DOHH2 (cell line): ENCODE measurements around the gene MALRD1.
"Not testable (repeated sequence)": the region's sequence is repeated elsewhere in the genome, so short reads cannot be mapped to it uniquely, and the experiment has no call there.

Experiments used
- H3F3A ChIP-seq: fragments of 200-600 bp; sonication (generic), shearing (Covaris generic); 2 replicates; pipeline ENCODE4 v1.6.0; 2016; ENCODE audit warnings: antibody characterized with exemption, mild to moderate bottlenecking; ENCODE audit not compliant: control insufficient read depth, insufficient read depth
- H3K27ac ChIP-seq: fragments of 200-600 bp; sonication (generic); 2 replicates; pipeline ENCODE4 v1.5.1; 2014; ENCODE audit warnings: low read depth, mild to moderate bottlenecking, low read length, moderate library complexity
- H3K27me3 ChIP-seq: fragments of 200-600 bp; sonication (generic); 2 replicates; pipeline ENCODE4 v1.6.1; 2014; ENCODE audit warnings: mild to moderate bottlenecking, low read length, mixed read lengths; ENCODE audit not compliant: control insufficient read depth
- H3K36me3 ChIP-seq: fragments of 200-600 bp; sonication (generic); 2 replicates; pipeline ENCODE4 v1.6.1; 2014; ENCODE audit warnings: mild to moderate bottlenecking, low read length, moderate library complexity, mixed read lengths; ENCODE audit not compliant: control insufficient read depth
- H3K4me1 ChIP-seq: fragments of 200-600 bp; sonication (generic); 2 replicates; pipeline ENCODE4 v1.6.1; 2014; ENCODE audit warnings: mild to moderate bottlenecking, low read length, mixed read lengths; ENCODE audit not compliant: control insufficient read depth
- H3K4me2 ChIP-seq: fragments of 200-600 bp; sonication (generic); 2 replicates; pipeline ENCODE4 v1.6.0; 2014; ENCODE audit warnings: mild to moderate bottlenecking, low read length, moderate library complexity
- H3K4me3 ChIP-seq: fragments of 200-600 bp; sonication (generic); 2 replicates; pipeline ENCODE4 v1.5.1; 2014; ENCODE audit warnings: mild to moderate bottlenecking, low read length, mixed read lengths
- H3K79me2 ChIP-seq: fragments of 200-600 bp; sonication (generic); 2 replicates; pipeline ENCODE4 v1.6.1; 2014; ENCODE audit warnings: mild to moderate bottlenecking, low read length, mixed read lengths; ENCODE audit not compliant: control insufficient read depth
- H3K9me2 ChIP-seq: fragments of 200-600 bp; sonication (generic); replicated peaks from 2 replicates; pipeline ENCODE4 v1.6.1; 2014; ENCODE audit warnings: mild to moderate bottlenecking, low read length, mixed read lengths; ENCODE audit not compliant: control insufficient read depth
- H3K9me3 ChIP-seq: fragments of 200-600 bp; sonication (generic); 2 replicates; pipeline ENCODE4 v1.6.1; 2014; ENCODE audit warnings: antibody characterized with exemption, low read length, mixed read lengths; ENCODE audit not compliant: control insufficient read depth, insufficient read depth
- H4K20me1 ChIP-seq: fragments of 200-600 bp; sonication (generic); 2 replicates; pipeline ENCODE4 v1.6.0; 2014; ENCODE audit warnings: low read depth, mild to moderate bottlenecking, antibody characterized with exemption, low read length, moderate library complexity; ENCODE audit not compliant: control insufficient read depth, insufficient read depth
- CTCF ChIP-seq: fragments of 200-600 bp; sonication (generic); IDR thresholded peaks from one replicate; pipeline ENCODE4 v1.5.1; 2014; ENCODE audit warnings: antibody characterized with exemption, mild to moderate bottlenecking, low read depth, low read length; ENCODE audit not compliant: poor library complexity, severe bottlenecking
- EZH2phosphoT487 ChIP-seq: fragments of 200-600 bp; sonication (generic); IDR thresholded peaks from 2 replicates; pipeline ENCODE4 v1.6.1; 2017; ENCODE audit warnings: borderline replicate concordance, mild to moderate bottlenecking, antibody characterized with exemption, low read length, moderate library complexity, mixed read lengths

Gene MALRD1

GRCh38 chr10:19767876-19768275 is 719.3 kb downstream of the MALRD1 start:
- Histone ChIP-seq H3K79me2 (no peaks in the 10 kb centered on the region), H3F3A (no peaks in the 10 kb centered on the region), H3K27me3 (no peaks in the 10 kb centered on the region), H3K4me1 (no peaks in the 10 kb centered on the region), H3K36me3 (no peaks in the 10 kb centered on the region), H3K27ac (no peak overlapping the region), H4K20me1 (no peaks in the 10 kb centered on the region), H3K4me2 (no peak overlapping the region), H3K9me3 (peaks cover 3% of the 10 kb centered on the region; the same call in 1 of the 2 replicates), H3K9me2 (no peaks in the 10 kb centered on the region), H3K4me3 (no peak overlapping the region)
- no peak for TF ChIP-seq CTCF
- no peak for TF ChIP-seq EZH2phosphoT487

GRCh38 chr10:19769826-19770225 is 721.2 kb downstream of the MALRD1 start:
- H4K20me1 ChIP-seq, H3K27ac ChIP-seq, H3K79me2 ChIP-seq, H3K9me3 ChIP-seq, H3K4me3 ChIP-seq, H3K27me3 ChIP-seq, H3K4me1 ChIP-seq, H3F3A ChIP-seq, H3K4me2 ChIP-seq, H3K36me3 ChIP-seq, H3K9me2 ChIP-seq: not testable (repeated sequence)

- no peaks in the 10 kb centered on the region for H3K79me2 ChIP-seq
These were observed 724.4 kb downstream of the MALRD1 start for GRCh38 chr10:19772972-19773371.

GRCh38 chr10:19775296-19775695 is 726.7 kb downstream of the MALRD1 start:
- no peaks in the 10 kb centered on the region for H3K9me3 ChIP-seq
- no peaks in the 10 kb centered on the region for H3K27me3 ChIP-seq
- H3K4me2 ChIP-seq: no peak overlapping the region
- H4K20me1 ChIP-seq: no peaks in the 10 kb centered on the region
- no peaks in the 10 kb centered on the region for H3K79me2 ChIP-seq
- no peaks in the 10 kb centered on the region for H3K36me3 ChIP-seq
- H3K9me2 ChIP-seq: no peaks in the 10 kb centered on the region
- no peak overlapping the region for H3K27ac ChIP-seq
- TF ChIP-seq CTCF (no peak), EZH2phosphoT487 (no peak)
- H3K4me3 ChIP-seq: no peak overlapping the region
- H3F3A ChIP-seq: no peaks in the 10 kb centered on the region
- H3K4me1 ChIP-seq: no peaks in the 10 kb centered on the region

More at GRCh38 chr10:19772972-19773371, 724.4 kb downstream of the MALRD1 start:
- Histone ChIP-seq H3K4me3 (no peak overlapping the region), H3K4me2 (no peak overlapping the region), H3K27me3 (no peaks in the 10 kb centered on the region), H4K20me1 (no peaks in the 10 kb centered on the region), H3K9me2 (no peaks in the 10 kb centered on the region), H3K27ac (no peak overlapping the region), H3K36me3 (no peaks in the 10 kb centered on the region), H3K4me1 (no peaks in the 10 kb centered on the region), H3F3A (no peaks in the 10 kb centered on the region), H3K9me3 (no peaks in the 10 kb centered on the region)
- no peak for TF ChIP-seq EZH2phosphoT487
- no peak for TF ChIP-seq CTCF
